ENCODE data around the gene HMGXB4. TPM values are rescaled to one million over a fixed set of nuclear protein-coding genes. Genes with fewer than 3 reads are reported as not detected.

The HMGXB4 gene
- total and polyA plus RNA-seq, 2 of the 4 experiments (the other 2 are of a cell fraction): 11.8 to 18.5 TPM

- Histone ChIP-seq H3K79me1 (ENCODE audit: low read depth in 1 of 2, low read length in 2 of 2) (no peaks in the 10 kb centered on the region), H4K8ac (ENCODE audit: low read depth in 2 of 2, low read length in 2 of 2) (no peak overlapping the region), H3K14ac (replicated peaks; ENCODE audit: low read depth, low read length) (no peak overlapping the region), H2BK20ac (ENCODE audit: low read depth, low read length) (no peak overlapping the region), H3K4me3 (ENCODE audit: insufficient read depth, low read depth, low read length) (no peak overlapping the region), H3K27me3 (ENCODE audit: control insufficient read depth, insufficient read depth, low read length) (peaks cover 6% of the 10 kb centered on the region), H4K91ac (ENCODE audit: insufficient read depth, low read depth, low read length) (no peak overlapping the region), H2AFZ (replicated peaks; ENCODE audit: low read length, poor library complexity) (no peak overlapping the region), H3K4me2 (ENCODE audit: low read depth, low read length) (no peak overlapping the region), H2BK5ac (ENCODE audit: low read depth, low read length, poor library complexity, severe bottlenecking) (no peak overlapping the region), H3K4ac (ENCODE audit: low read depth, low read length) (no peak overlapping the region), H2AK5ac (ENCODE audit: low read depth, low read length) (no peak overlapping the region), H2AK9ac (replicated peaks; ENCODE audit: low read depth, low read length, poor library complexity) (no peak overlapping the region), H3K18ac (ENCODE audit: low read depth, low read length) (no peak overlapping the region), H4K20me1 (ENCODE audit: insufficient read depth, low read length) (no peaks in the 10 kb centered on the region), H3K23ac (ENCODE audit: low read depth, low read length) (no peak overlapping the region), H3K9me3 (ENCODE audit: control insufficient read depth, insufficient read depth, low read length) (no peaks in the 10 kb centered on the region), H2BK15ac (ENCODE audit: low read depth, low read length) (no peak overlapping the region), H3K36me3 (ENCODE audit: control insufficient read depth, insufficient read depth, low read length) (no peaks in the 10 kb centered on the region), H4K5ac (ENCODE audit: low read depth, low read length) (no peak overlapping the region), H3K27ac (ENCODE audit: insufficient read depth, low read length) (no peak overlapping the region), H3K56ac (ENCODE audit: extremely low read depth, insufficient read depth, low read length) (no peak overlapping the region), H3K9ac (ENCODE audit: low read depth, low read length) (no peak overlapping the region), H2BK120ac (ENCODE audit: low read depth, low read length) (no peak overlapping the region), H3K4me1 (ENCODE audit: control insufficient read depth, insufficient read depth, low read length) (no peaks in the 10 kb centered on the region), H3K9me1 (ENCODE audit: insufficient read depth, low read length) (no peaks in the 10 kb centered on the region)
- ChIA-PET POLR2A (ENCODE audit: unreplicated experiment) (no interaction called here), CTCF (no interaction called here)
- no peak for DNase-seq
- in situ Hi-C loops (cut with MboI; ENCODE audit: low sequenced_read_pairs): no loop called here
- BruUV-seq (replicated peaks): no TSS peak
- intact Hi-C loops (cut with micrococcal nuclease): no loop called here
- dilution Hi-C loops (cut with HindIII; ENCODE audit: low sequenced_read_pairs, unreplicated experiment): no loop called here
- ATAC-seq (ENCODE audit: low read depth): no peak
- no CpG with 5 or more reads among the region's 4 CpGs for WGBS, 2 experiments (ENCODE audit: extremely low coverage in 2 of 2, insufficient read length in 1 of 2)
- TF ChIP-seq RCOR1 (IDR thresholded peaks at IDR 0.05; ENCODE audit: insufficient replicate concordance, low read length): no peak
- no peak for TF ChIP-seq MAZ (IDR thresholded peaks at IDR 0.05; ENCODE audit: borderline replicate concordance, low read depth, low read length)
- no peak for TF ChIP-seq MAFK (IDR thresholded peaks at IDR 0.05; ENCODE audit: low read depth, low read length)
- no peak for TF ChIP-seq CEBPB (IDR thresholded peaks at IDR 0.05; ENCODE audit: low read depth, low read length)
- no peak for TF ChIP-seq MXI1 (IDR thresholded peaks at IDR 0.05; ENCODE audit: borderline replicate concordance, low read depth, low read length)
- no peak for TF ChIP-seq FOS (IDR thresholded peaks at IDR 0.05; ENCODE audit: low read depth, low read length)
- TF ChIP-seq CTCF (conservative IDR thresholded peaks at IDR 0.05; ENCODE audit: low read depth, low read length): no peak
- TF ChIP-seq CHD1 (IDR thresholded peaks at IDR 0.05; ENCODE audit: low read depth, low read length): no peak
These were observed 7.1 kb upstream of the HMGXB4 start for GRCh38 chr22:35250156-35250555.

Measured in IMR-90 (cell line).